Neural crest cell (in vitro differentiated cells): Measurements from ENCODE around the gene CFAP77. TPM values are rescaled to one million over a fixed set of nuclear protein-coding genes. Genes with fewer than 3 reads are reported as not detected.

Experiments
- DNase-seq: peaks from one replicate; pipeline ENCODE4 v3.0.0; 2021; ENCODE audit warnings: low read depth, mixed read lengths, low spot score
- H3K27ac Mint-ChIP-seq: one replicate; pipeline ENCODE4 v1.8.0; 2021; ENCODE audit warnings: mild to moderate bottlenecking, mixed read lengths; ENCODE audit not compliant: unreplicated experiment
- H3K27me3 Mint-ChIP-seq: 2 replicates; pipeline ENCODE4 v1.8.0; 2021; ENCODE audit warnings: low read depth, mild to moderate bottlenecking, mixed read lengths
- H3K36me3 Mint-ChIP-seq: 2 replicates; pipeline ENCODE4 v1.8.0; 2021; ENCODE audit warnings: low read depth, mild to moderate bottlenecking, mixed read lengths
- H3K4me1 Mint-ChIP-seq: 2 replicates; pipeline ENCODE4 v1.8.0; 2021; ENCODE audit warnings: mixed read lengths
- H3K4me3 Mint-ChIP-seq: one replicate; pipeline ENCODE4 v1.8.0; 2021; ENCODE audit warnings: mild to moderate bottlenecking, mixed read lengths
- H3K9me3 Mint-ChIP-seq: 2 replicates; pipeline ENCODE4 v1.8.0; 2021; ENCODE audit warnings: mixed read lengths
- CTCF ChIP-seq: fragments of 200-600 bp; sonication (generic); conservative IDR thresholded peaks from 2 replicates; pipeline ENCODE4 v1.5.0; 2021; ENCODE audit warnings: antibody characterized with exemption, mild to moderate bottlenecking
- total RNA-seq: library from RNA; stranded (reverse); gene quantifications from 2 replicates; pipeline ENCODE4 v1.2.1, GENCODE V29; 2021

The CFAP77 gene
- total RNA-seq, 1 donor from 2014 or later: 0.23 TPM

GRCh38 chr9:132582786-132583583, 173.0 kb downstream of the CFAP77 start:
- Mint-ChIP-seq H3K4me3 (no peak overlapping the region), H3K9me3 (no peaks in the 10 kb centered on the region), H3K4me1 (peaks cover 15% of the 10 kb centered on the region), H3K27me3 (peaks cover 98% of the 10 kb centered on the region), H3K27ac (no peak overlapping the region), H3K36me3 (no peaks in the 10 kb centered on the region)
- no peak for DNase-seq
- no peak for TF ChIP-seq CTCF

GRCh38 chr9:132583584-132584304, 173.7 kb downstream of the CFAP77 start:
- H3K4me1 Mint-ChIP-seq: peaks cover 18% of the 10 kb centered on the region
- H3K27ac Mint-ChIP-seq: no peak overlapping the region
- H3K4me3 Mint-ChIP-seq: no peak overlapping the region
- TF ChIP-seq CTCF: no peak
- H3K9me3 Mint-ChIP-seq: no peaks in the 10 kb centered on the region
- H3K27me3 Mint-ChIP-seq: peaks cover 98% of the 10 kb centered on the region
- no peaks in the 10 kb centered on the region for H3K36me3 Mint-ChIP-seq
- DNase-seq: no peak

- no peak for DNase-seq
- H3K9me3 Mint-ChIP-seq: no peaks in the 10 kb centered on the region
- H3K4me3 Mint-ChIP-seq: peak overlapping the region; percentile 44
- TF ChIP-seq CTCF: no peak
- H3K27ac Mint-ChIP-seq: no peak overlapping the region
- H3K27me3 Mint-ChIP-seq: peaks cover 96% of the 10 kb centered on the region
- H3K36me3 Mint-ChIP-seq: no peaks in the 10 kb centered on the region
- peaks cover 18% of the 10 kb centered on the region for H3K4me1 Mint-ChIP-seq
Measured at GRCh38 chr9:132584601-132585560, 174.9 kb downstream of the CFAP77 start.

DNA sequence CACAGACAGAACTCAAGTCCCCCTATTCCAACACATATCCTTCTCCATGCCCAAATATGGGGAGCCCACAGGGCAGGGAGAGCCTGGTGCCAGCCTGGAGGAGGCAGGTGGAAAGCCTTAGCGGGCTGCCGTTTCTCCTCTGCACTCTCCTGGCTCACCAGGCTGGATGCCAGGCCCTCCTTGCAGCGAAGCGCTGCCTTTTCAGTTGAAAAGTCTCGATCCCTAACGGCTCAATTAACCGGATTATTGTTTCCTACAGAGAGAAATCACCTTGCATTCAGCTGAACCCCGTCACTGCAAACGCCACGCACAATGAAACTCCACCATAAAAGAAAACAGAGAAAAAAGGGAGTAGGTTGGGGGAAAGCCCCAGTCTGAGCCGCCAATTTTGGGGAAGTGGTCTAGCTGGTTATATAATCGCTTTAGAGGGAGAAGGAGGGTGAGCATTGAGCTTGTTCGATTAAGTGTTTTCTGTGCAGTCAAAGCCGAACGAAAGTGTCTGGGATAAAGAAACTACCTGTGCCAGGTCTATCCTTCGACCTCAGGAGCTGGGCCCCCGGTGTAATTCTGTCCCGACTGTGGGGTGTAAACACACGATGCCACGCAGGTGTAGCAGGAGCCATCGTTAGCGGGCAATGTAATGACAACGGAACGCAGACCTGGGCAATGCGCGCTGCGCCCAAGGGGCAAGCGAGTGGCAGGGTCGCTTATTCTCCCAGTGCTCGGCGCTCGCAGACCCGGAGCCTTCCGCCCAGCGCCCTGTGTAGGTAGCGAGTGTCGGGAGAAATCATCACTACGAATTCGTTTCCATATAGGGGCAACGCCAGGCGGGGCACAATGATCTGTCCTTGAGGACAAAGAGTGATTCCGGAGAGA, 176.2 kb downstream of the CFAP77 start:
- H3K27ac Mint-ChIP-seq: no peak overlapping the region
- H3K27me3 Mint-ChIP-seq: peaks cover 95% of the 10 kb centered on the region
- no peak for DNase-seq
- H3K9me3 Mint-ChIP-seq: no peaks in the 10 kb centered on the region
- H3K36me3 Mint-ChIP-seq: no peaks in the 10 kb centered on the region
- H3K4me3 Mint-ChIP-seq: no peak overlapping the region
- peaks cover 17% of the 10 kb centered on the region for H3K4me1 Mint-ChIP-seq
- no peak for TF ChIP-seq CTCF
